HG02852 (cell line): ENCODE data around the gene TM4SF5.

Experiments
- ATAC-seq: cut with Tn5 transposase; IDR thresholded peaks from one replicate; pipeline ENCODE4 v1.9.1; 2021; ENCODE audit warnings: mild to moderate bottlenecking, moderate library complexity; ENCODE audit not compliant: unreplicated experiment

The TM4SF5 gene

DNA sequence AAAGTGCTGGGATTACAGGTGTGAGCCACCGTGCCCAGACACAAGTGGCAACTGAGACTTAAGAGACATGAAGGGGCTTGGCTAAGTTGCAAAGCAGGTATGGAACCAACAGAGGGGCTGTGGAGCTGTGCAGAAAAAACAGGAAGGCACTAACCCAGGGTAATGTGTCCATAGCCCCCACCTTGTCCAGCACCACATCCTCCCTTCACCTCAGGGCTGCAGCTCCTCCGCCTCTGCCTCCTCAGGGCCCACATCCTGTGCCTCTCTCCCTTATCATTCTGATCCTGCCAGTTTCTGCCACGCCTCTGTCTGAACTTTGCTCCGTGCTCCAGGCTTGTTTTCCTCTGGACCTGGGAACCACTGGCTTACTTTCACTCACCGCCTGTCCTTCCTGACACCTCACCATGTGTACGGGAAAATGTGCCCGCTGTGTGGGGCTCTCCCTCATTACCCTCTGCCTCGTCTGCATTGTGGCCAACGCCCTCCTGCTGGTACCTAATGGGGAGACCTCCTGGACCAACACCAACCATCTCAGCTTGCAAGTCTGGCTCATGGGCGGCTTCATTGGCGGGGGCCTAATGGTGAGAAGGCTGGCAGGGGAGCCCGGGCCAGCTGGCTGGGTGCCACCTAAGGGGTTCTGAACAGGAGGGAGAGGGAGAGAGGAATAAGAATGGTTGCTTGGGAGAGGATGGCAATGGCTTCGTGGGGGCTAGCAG, at the start of gene TM4SF5:
Gene TM4SF5, plus strand, starts transcription at position 368 of the 716 bp plus-strand sequence. Its CDS starts 37 bp downstream, at position 405.
- ATAC-seq: no peak

DNA sequence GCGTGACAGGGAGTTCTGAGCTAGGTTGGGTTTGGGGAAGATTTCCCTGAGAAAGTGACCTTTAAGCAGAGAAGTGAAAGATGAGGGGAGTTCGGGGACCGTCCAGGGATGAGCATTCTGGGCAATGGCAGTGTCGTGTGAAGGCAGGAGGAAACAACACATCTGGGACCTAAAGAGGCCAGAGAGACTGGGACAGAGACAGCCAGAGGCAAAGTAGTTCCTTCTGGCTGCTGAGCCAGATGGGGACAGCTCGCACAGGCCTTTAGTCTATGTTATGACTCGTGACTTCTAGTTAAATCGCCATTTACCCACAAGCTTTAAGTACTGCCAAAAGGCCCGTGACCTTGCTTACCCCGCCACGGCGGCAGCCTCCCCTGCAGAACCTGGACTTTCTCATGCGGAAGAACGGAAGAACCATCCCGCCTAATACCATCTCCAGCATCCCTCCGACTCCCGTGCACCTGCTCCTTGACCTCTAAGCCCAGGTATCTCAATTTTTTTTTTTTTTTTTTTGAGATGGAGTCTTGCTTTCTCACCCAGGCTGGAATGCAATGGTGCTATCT, 48.9 kb upstream of the TM4SF5 start:
- ATAC-seq: no peak

DNA sequence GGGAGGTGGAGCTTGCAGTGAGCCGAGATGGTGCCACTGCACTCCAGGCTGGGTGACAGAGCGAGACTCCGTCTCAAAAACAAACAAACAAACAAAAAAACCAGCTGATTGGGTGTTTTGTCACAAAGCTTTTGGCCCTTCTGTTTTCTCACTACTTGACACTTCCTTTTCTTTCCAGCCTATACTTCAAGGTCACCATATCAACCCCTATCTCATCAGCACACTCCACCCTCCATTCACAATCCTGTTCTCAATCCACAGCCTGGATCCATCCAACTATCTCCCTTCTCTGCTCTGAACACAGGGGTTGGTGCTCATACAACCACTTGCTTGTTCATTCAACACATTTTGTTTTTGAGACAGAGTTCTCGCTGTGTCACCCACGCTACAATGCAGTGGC, 47.0 kb upstream of the TM4SF5 start:
- no peak for ATAC-seq

DNA sequence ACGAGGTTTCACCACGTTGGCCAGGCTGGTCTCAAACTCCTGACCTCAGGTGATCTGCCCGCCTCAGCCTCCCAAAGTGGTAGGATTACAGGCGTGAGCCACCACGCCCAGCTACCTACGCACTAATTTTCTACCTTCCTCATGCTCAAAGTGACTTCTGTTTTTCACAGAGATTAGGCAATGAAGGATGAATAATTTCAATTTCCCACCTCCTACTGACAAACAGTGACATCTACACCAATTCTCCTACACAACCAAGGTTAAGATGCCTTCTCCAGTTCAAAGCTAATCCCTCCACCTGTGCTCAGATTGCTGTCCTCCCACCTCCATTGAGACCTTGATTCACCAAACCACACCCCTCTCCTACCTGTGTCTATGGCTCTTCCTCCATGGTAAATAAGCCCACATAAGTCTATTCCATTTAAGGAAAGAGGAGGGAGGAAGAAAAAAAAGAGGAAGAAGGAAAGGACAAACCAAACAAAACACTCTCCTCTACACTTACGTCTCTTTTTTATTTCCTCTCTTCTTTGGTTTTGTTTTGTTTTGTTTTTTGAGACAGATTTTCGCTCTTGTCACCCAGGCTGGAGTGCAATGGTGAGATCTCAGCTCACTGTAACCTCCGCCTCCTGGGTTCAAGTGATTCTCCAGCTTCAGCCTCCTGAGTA, 45.9 kb upstream of the TM4SF5 start:
- ATAC-seq: no peak

DNA sequence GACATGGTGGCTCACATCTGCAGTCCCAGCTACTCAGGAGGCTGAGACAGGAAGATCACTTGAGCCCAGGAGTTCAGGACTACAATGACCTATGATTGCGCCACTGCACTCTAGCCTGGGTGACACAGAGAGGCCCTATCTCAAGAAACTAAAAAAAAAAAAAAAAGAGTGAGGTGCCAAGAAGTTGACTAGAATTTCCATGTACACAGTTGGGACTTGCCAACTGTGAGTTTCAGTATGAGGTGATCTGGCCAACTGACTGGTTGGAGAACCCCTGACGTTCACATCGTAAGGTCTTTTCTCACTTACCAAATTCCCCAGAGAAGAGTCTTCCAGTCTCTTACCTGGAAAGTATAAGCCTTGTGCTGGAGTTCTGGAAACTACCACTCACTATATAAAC, 43.6 kb upstream of the TM4SF5 start:
- ATAC-seq: no peak

- ATAC-seq: no peak
Observed at GRCh38 chr17:4733073-4733531, 38.6 kb upstream of the TM4SF5 start.

GRCh38 chr17:4734857-4735475, 36.7 kb upstream of the TM4SF5 start:
- no peak for ATAC-seq

DNA sequence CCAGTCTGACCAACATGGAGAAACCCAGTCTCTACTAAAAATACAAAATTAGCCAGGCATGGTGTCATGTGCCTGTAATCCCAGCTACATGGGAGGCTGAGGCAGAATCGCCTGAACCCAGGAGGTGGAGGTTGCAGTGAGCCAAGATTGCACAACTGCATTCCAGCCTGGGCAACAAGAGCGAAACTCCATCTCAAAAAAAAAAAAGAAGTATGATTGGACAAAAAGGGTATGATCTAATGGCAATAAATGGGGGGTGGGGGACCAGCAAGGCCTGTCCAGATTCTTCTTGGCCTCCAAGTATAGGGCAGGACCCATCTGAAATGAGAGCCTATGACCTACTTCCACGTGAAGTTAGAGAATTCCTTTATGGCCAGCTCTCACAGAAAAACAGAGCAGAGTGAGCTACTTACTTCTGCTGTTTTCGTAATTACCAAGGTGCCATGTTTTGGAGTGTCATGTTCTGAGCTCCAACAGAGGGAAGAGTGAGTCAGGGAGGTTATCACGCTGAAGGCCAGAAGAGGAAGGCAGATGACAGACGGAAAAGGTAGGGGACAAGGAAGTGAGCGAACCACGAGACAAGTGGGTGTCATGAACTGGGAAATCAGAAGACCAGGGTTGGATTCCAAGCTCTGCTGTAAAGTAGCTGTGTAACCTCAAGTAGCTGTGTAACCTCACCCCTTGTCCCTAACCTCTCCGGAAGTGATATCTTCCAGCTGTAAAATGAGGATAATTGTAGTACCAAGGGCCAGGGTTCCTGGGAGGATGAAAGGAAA, 35.6 kb upstream of the TM4SF5 start:
- ATAC-seq: no peak

- no peak for ATAC-seq
Observed at GRCh38 chr17:4738136-4739121, 33.3 kb upstream of the TM4SF5 start.

GRCh38 chr17:4739122-4740024, 32.3 kb upstream of the TM4SF5 start, which contains the start of the genes CXCL16 and ZMYND15:
CXCL16 (minus strand) TSS chr17:4739928; CDS start chr17:4739339, 589 bp downstream.
ZMYND15 (plus strand) TSS chr17:4739833; CDS start chr17:4740549, 716 bp downstream.
- ATAC-seq: no peak

- no peak for ATAC-seq
Observed at GRCh38 chr17:4740025-4740351, 31.7 kb upstream of the TM4SF5 start.

DNA sequence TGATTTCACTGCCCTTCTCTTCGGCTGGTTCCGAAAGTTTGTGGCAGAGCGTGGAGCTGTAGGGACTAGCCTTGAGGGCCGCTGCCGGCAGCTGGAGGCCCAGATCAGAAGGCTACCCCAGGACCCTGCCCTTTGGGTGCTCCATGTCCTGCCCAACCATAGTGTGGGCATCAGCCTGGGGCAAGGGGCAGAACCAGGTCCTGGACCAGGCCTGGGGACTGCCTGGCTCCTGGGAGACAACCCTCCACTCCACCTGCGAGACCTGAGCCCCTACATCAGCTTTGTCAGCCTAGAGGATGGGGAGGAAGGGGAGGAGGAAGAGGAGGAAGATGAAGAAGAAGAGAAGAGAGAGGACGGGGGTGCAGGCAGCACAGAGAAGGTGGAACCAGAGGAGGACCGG, 31.1 kb upstream of the TM4SF5 start:
- ATAC-seq: no peak

- no peak for ATAC-seq
Observed at GRCh38 chr17:4741544-4741943, 30.1 kb upstream of the TM4SF5 start.

GRCh38 chr17:4742133-4742532, 29.6 kb upstream of the TM4SF5 start:
- ATAC-seq: no peak

DNA sequence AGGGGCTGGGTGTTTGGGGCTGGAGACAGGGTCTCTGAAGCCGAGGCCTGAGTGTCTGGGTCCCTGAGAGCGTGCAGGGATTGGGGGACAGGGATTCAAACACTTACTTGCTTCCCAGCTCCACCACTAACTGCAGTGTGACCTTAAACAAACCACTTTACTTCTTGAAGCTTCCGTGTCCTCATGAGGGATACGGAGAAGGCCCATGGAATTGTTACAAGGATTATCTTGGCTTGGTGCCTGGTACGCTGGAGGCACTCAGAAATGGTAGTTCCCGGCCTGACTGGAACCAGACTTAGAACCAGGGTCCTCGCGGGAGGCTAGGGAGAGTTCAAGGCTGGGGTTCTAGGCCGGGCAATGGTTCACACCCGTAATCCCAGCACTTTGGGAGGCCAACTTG, 29.1 kb upstream of the TM4SF5 start:
- ATAC-seq: no peak

- no peak for ATAC-seq
Observed at GRCh38 chr17:4743216-4743615, 28.5 kb upstream of the TM4SF5 start.

DNA sequence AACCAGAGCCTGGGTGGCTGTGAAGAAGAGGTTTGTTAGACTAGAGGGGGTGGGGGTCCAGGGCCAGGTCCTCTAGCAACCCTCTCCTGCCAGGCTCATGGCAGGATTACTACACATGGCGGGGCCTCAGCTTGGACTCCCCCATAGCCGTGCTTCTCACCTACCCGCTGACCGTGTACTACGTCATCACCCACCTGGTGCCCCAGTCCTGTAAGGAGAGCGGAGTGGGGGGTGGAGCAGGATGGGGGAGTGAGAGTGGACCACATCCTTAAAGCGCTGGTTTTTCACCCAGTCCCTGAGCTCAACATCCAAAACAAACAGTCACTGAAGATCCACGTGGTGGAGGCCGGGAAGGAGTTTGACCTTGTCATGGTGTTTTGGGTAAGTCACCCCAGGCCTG, 27.8 kb upstream of the TM4SF5 start:
- ATAC-seq: no peak
